HepG2 (cell line): ENCODE measurements around the gene AEN. TPM values are rescaled to one million over a fixed set of nuclear protein-coding genes. Genes with fewer than 3 reads are reported as not detected.
A peak's percentile ranks its signal among the peaks of the same experiment; 100 is the strongest.

Experiments used
- ATAC-seq: fragments of 200-7000 bp; cut with Tn5 transposase; 3 replicates; pipeline ENCODE4 v1.9.1; 2020; ENCODE audit warnings: mild to moderate bottlenecking, moderate library complexity
- BruUV-seq: library from RNA; stranded (reverse); fragments of 400-500 nt; replicated peaks from 2 replicates; lab custom pipeline; 2021; lab: Mats Ljungman, UMichigan
- CTCF ChIA-PET: fragments of 300-600 bp; formaldehyde crosslinking; extraction: SDS; loops from one replicate; lab custom pipeline; 2021; ENCODE audit warnings: low total read pairs, inconsistent platforms, low intra/inter-chr PET ratio; lab: Yijun Ruan, JAX
- POLR2A ChIA-PET: fragments of 350-600 bp; sonication (Branson Sonifier 250); formaldehyde crosslinking; loops from one replicate; lab custom pipeline; 2020; ENCODE audit warnings: antibody characterized with exemption, inconsistent platforms; lab: Yijun Ruan, JAX
- DNase-seq: peaks from one replicate; pipeline ENCODE4 v3.0.0-alpha.2; 2015; ENCODE audit warnings: low spot score
- FAIRE-seq: peaks from 3 replicates; lab custom pipeline; 2011; peaks lifted over from hg19 to GRCh38; lab: Jason Lieb, UNC
- H2AFZ ChIP-seq: one replicate; pipeline ENCODE4 v1.6.1; 2011; ENCODE audit warnings: low read length, inconsistent platforms
- H3K27ac ChIP-seq: fragments of 300-600 bp; 3 replicates; pipeline ENCODE4 v1.8.0; 2011; ENCODE audit warnings: mixed run types, mild to moderate bottlenecking, mixed read lengths, low read length, inconsistent platforms; ENCODE audit not compliant: insufficient read depth; ENCODE audit errors: extremely low read length
- H3K27me3 ChIP-seq, 2 experiments: fragments of 200-600 bp in 1 of 2; 2 replicates in 1 of 2; 3 replicates in 1 of 2; pipeline versions ENCODE4 v1.6.0 to v1.8.0; 2011; ENCODE audit warnings: low read length in 2 of 2, mild to moderate bottlenecking in 2 of 2, moderate library complexity in 2 of 2, inconsistent platforms in 1 of 2; ENCODE audit not compliant: insufficient read depth in 2 of 2, control insufficient read depth in 1 of 2
- H3K36me3 ChIP-seq, 2 experiments: fragments of 200-600 bp in 1 of 2; replicated peaks in 1 of 2; 2 replicates in 1 of 2; 3 replicates in 1 of 2; pipeline versions ENCODE4 v1.5.1 to v1.8.0; 2011; ENCODE audit warnings: low read length in 2 of 2, inconsistent platforms in 1 of 2; ENCODE audit not compliant: insufficient read depth in 2 of 2, control insufficient read depth in 1 of 2
- H3K4me1 ChIP-seq: 2 replicates; pipeline ENCODE4 v1.5.1; 2012; ENCODE audit warnings: low read length, inconsistent platforms; ENCODE audit not compliant: insufficient read depth
- H3K4me2 ChIP-seq: 2 replicates; pipeline ENCODE4 v1.6.0; 2011; ENCODE audit warnings: low read depth, low read length, inconsistent platforms
- H3K4me3 ChIP-seq, 3 experiments: fragments of 200-600 bp in 1 of 3; sonication (generic), shearing (Covaris generic) in 1 of 3; replicated peaks in 1 of 3; 2 replicates each; pipeline ENCODE4 v1.5.1; 2011 to 2016; ENCODE audit warnings: low read length in 3 of 3, inconsistent platforms in 2 of 3, low read depth in 2 of 3, mild to moderate bottlenecking in 2 of 3, control low read depth in 1 of 3, mixed read lengths in 1 of 3; ENCODE audit not compliant: insufficient read depth in 1 of 3
- H3K79me2 ChIP-seq: one replicate; pipeline ENCODE4 v1.6.1; 2011; ENCODE audit warnings: low read length, inconsistent platforms; ENCODE audit not compliant: insufficient read depth
- H3K9ac ChIP-seq: 2 replicates; pipeline ENCODE4 v1.6.0; 2011; ENCODE audit warnings: mild to moderate bottlenecking, low read depth, low read length, inconsistent platforms; ENCODE audit not compliant: insufficient read depth
- H3K9me3 ChIP-seq: 2 replicates; pipeline ENCODE4 v1.5.1; 2012; ENCODE audit warnings: mild to moderate bottlenecking, low read length
- H4K20me1 ChIP-seq: 2 replicates; pipeline ENCODE4 v1.6.0; 2011; ENCODE audit warnings: inconsistent platforms, mild to moderate bottlenecking, low read length, moderate library complexity; ENCODE audit not compliant: insufficient read depth
- BCLAF1 ChIP-seq: fragments of 450-650 bp; IDR thresholded peaks from 2 replicates; pipeline ENCODE4 v1.6.1; 2017; ENCODE audit warnings: mild to moderate bottlenecking
- CTCF ChIP-seq: sonication (generic); formaldehyde crosslinking; IDR thresholded peaks from 2 replicates; pipeline ENCODE4 v1.5.0; 2020; ENCODE audit warnings: mild to moderate bottlenecking, missing genetic modification reagents, moderate library complexity
- DMAP1 ChIP-seq: IDR thresholded peaks from 2 replicates; pipeline ENCODE4 v1.6.1; 2016
- MED8 ChIP-seq: sonication (generic); formaldehyde crosslinking; IDR thresholded peaks from 2 replicates; pipeline ENCODE4 v1.8.1; 2023; ENCODE audit warnings: mild to moderate bottlenecking, missing genetic modification reagents; ENCODE audit not compliant: insufficient replicate concordance
- NFE2 ChIP-seq: sonication (generic); formaldehyde crosslinking; IDR thresholded peaks from 2 replicates; pipeline ENCODE4 v1.4.0; 2020; ENCODE audit warnings: missing genetic modification reagents
- TCF12 ChIP-seq, 2 experiments: fragments of 450-650 bp in 1 of 2; sonication (generic) in 1 of 2; formaldehyde crosslinking in 1 of 2; IDR thresholded peaks; 2 replicates each; pipeline versions ENCODE4 v1.6.1 to v1.8.0; 2017 to 2022; ENCODE audit warnings: antibody characterized with exemption in 1 of 2, mild to moderate bottlenecking in 1 of 2, missing genetic modification reagents in 1 of 2, moderate library complexity in 1 of 2
- ZNF18 ChIP-seq: sonication (generic); formaldehyde crosslinking; IDR thresholded peaks from 2 replicates; pipeline ENCODE4 v1.8.0; 2022; ENCODE audit warnings: mild to moderate bottlenecking, missing genetic modification reagents; ENCODE audit not compliant: insufficient replicate concordance
- WGBS: methylation state at CpG from one replicate; pipeline ENCODE4 v1.1.6; 2017; ENCODE audit warnings: low lambda C conversion rate; 5-methylcytosine and 5-hydroxymethylcytosine counted together
- in situ Hi-C: cut with HindIII; loops from 2 replicates; pipeline ENCODE4 v1.10.0; 2017; ENCODE audit warnings: low pct_unique_long_range_greater_than_20kb; ENCODE audit not compliant: extremely low pct_ligation_motif_present
- intact Hi-C: fragments of 100-400 bp; cut with micrococcal nuclease; formaldehyde crosslinking; loops from one replicate; pipeline ENCODE4 v1.10.0; 2022; ENCODE audit not compliant: unreplicated experiment
- polyA plus RNA-seq, 8 experiments: library from polyadenylated mRNA; depleted of rRNA in 3 of 8; stranded (reverse) in 7 of 8; unstranded in 1 of 8; fragments of >200 nt; fragmentation: Illumina TruSeq in 4 of 8; extraction: Trizol in 4 of 8; gene quantifications; 2 replicates each; pipeline versions ENCODE4 v1.2.1 to v1.2.3, GENCODE V29; 2011 to 2016; ENCODE audit warnings: low read depth in 4 of 8, missing spikeins in 1 of 8, mixed read lengths in 1 of 8; ENCODE audit not compliant: insufficient read depth in 1 of 8
- total RNA-seq, 5 experiments: library from RNA; depleted of rRNA; stranded (reverse); fragments of >200 nt; fragmentation: Illumina TruSeq; extraction: Trizol; gene quantifications; 2 replicates each; pipeline ENCODE4 v1.2.3, GENCODE V29; 2016; ENCODE audit warnings: low read depth in 1 of 5

The AEN gene
- total and polyA plus RNA-seq, 2 of the 13 experiments (the other 11 are each of a cell fraction or from before 2014, with no cell fraction given) = 51.3 to 118 TPM

- in situ Hi-C loops (no loop called here), intact Hi-C loops (no loop called here)
- TF ChIP-seq BCLAF1 = no peak
- TF ChIP-seq CTCF (CRISPR knock-in tag) = 0 out of 2 replicates have a peak, but pooled peaks have one; percentile 3
- no peak for TF ChIP-seq MED8
- TF ChIP-seq TCF12 (IDR thresholded peaks at IDR 0.05) = no peak
- no peak for TF ChIP-seq TCF12 (CRISPR knock-in tag; IDR thresholded peaks at IDR 0.05)
- no peak for TF ChIP-seq DMAP1 (CRISPR knock-in tag)
- TF ChIP-seq ZNF18 (CRISPR knock-in tag) = no peak
- no peak for TF ChIP-seq NFE2 (CRISPR knock-in tag)
- WGBS = 93% methylated on average over 13 of the region's 13 CpGs
- Histone ChIP-seq H3K9me3 (no peaks in the 10 kb centered on the region), H3K79me2 (no peaks in the 10 kb centered on the region), H3K4me2 (no peak overlapping the region), H2AFZ (no peak overlapping the region), H3K4me3 (no peak overlapping the region), H3K27me3 (no peaks in the 10 kb centered on the region; a peak in 1 of 5 replicates), H3K27ac (no peak overlapping the region), H3K9ac (no peak overlapping the region), H3K36me3 (no peaks in the 10 kb centered on the region), H3K4me1 (peaks cover 27% of the 10 kb centered on the region), H4K20me1 (no peaks in the 10 kb centered on the region)
- FAIRE-seq (no peak), DNase-seq (no peak), ATAC-seq (no peak)
- ChIA-PET CTCF (no interaction called here), POLR2A (no interaction called here)
- BruUV-seq = no TSS peak
Observed at GRCh38 chr15:88680241-88681001, 59.3 kb downstream of the AEN start.
